IMR-90 (cell line): ENCODE results near the gene RHOG. TPM values are rescaled to one million over a fixed set of nuclear protein-coding genes. Genes with fewer than 3 reads are reported as not detected.

Experiments
- ATAC-seq: fragments of 200-7000 bp; cut with Tn5 transposase; 2 replicates; pipeline ENCODE4 v1.9.1; 2020; ENCODE audit warnings: low read depth, mild to moderate bottlenecking, moderate library complexity
- BruUV-seq: library from RNA; stranded (reverse); fragments of 400-500 nt; replicated peaks from 2 replicates; lab custom pipeline; 2021; lab: Mats Ljungman, UMichigan
- CTCF ChIA-PET: fragments of 300-600 bp; formaldehyde crosslinking; extraction: SDS; loops from one replicate; lab custom pipeline; 2021; ENCODE audit warnings: antibody characterized with exemption; lab: Yijun Ruan, JAX
- POLR2A ChIA-PET: fragments of 300-600 bp; sonication (Branson Sonifier 250); formaldehyde crosslinking; loops from one replicate; lab custom pipeline; 2022; ENCODE audit warnings: antibody characterized with exemption; ENCODE audit not compliant: unreplicated experiment; lab: Charles Lee
- DNase-seq: peaks from one replicate; pipeline ENCODE4 v3.0.0; 2013
- H2AFZ ChIP-seq: replicated peaks from 2 replicates; pipeline ENCODE3; 2013; ENCODE audit warnings: low read length, mild to moderate bottlenecking; ENCODE audit not compliant: poor library complexity
- H2AK5ac ChIP-seq: 2 replicates; pipeline ENCODE4 v1.6.1; 2013; ENCODE audit warnings: low read depth, low read length, inconsistent platforms
- H2AK9ac ChIP-seq: replicated peaks from 2 replicates; pipeline ENCODE3; 2013; ENCODE audit warnings: mild to moderate bottlenecking, low read depth, low read length, moderate library complexity; ENCODE audit not compliant: poor library complexity
- H2BK120ac ChIP-seq: 2 replicates; pipeline ENCODE4 v1.6.1; 2013; ENCODE audit warnings: low read depth, low read length, inconsistent platforms
- H2BK15ac ChIP-seq: 3 replicates; pipeline ENCODE4 v1.6.1; 2013; ENCODE audit warnings: low read depth, low read length, inconsistent platforms
- H2BK20ac ChIP-seq: 2 replicates; pipeline ENCODE4 v1.6.1; 2013; ENCODE audit warnings: low read depth, mild to moderate bottlenecking, inconsistent platforms, low read length, moderate library complexity
- H2BK5ac ChIP-seq: 2 replicates; pipeline ENCODE4 v1.6.1; 2013; ENCODE audit warnings: mild to moderate bottlenecking, low read depth, low read length, inconsistent platforms; ENCODE audit not compliant: poor library complexity, severe bottlenecking
- H3K14ac ChIP-seq: replicated peaks from 2 replicates; pipeline ENCODE4 v1.6.1; 2013; ENCODE audit warnings: low read depth, low read length, inconsistent platforms
- H3K18ac ChIP-seq: 2 replicates; pipeline ENCODE4 v1.6.1; 2013; ENCODE audit warnings: low read depth, low read length, control low read depth
- H3K23ac ChIP-seq: 2 replicates; pipeline ENCODE4 v1.6.1; 2013; ENCODE audit warnings: low read depth, low read length, inconsistent platforms
- H3K27ac ChIP-seq: 2 replicates; pipeline ENCODE4 v1.5.1; 2013; ENCODE audit warnings: mild to moderate bottlenecking, control low read depth, low read length; ENCODE audit not compliant: insufficient read depth
- H3K27me3 ChIP-seq: 2 replicates; pipeline ENCODE4 v1.6.1; 2013; ENCODE audit warnings: low read length; ENCODE audit not compliant: control insufficient read depth, insufficient read depth
- H3K36me3 ChIP-seq: 2 replicates; pipeline ENCODE4 v1.6.1; 2013; ENCODE audit warnings: low read length, mixed read lengths; ENCODE audit not compliant: control insufficient read depth, insufficient read depth
- H3K4ac ChIP-seq: 2 replicates; pipeline ENCODE4 v1.6.1; 2013; ENCODE audit warnings: low read depth, low read length, inconsistent platforms
- H3K4me1 ChIP-seq: 2 replicates; pipeline ENCODE4 v1.6.1; 2013; ENCODE audit warnings: low read length, mixed read lengths; ENCODE audit not compliant: control insufficient read depth, insufficient read depth
- H3K4me2 ChIP-seq: 2 replicates; pipeline ENCODE4 v1.6.1; 2013; ENCODE audit warnings: low read depth, mild to moderate bottlenecking, control low read depth, low read length, moderate library complexity
- H3K4me3 ChIP-seq: 2 replicates; pipeline ENCODE4 v1.5.1; 2013; ENCODE audit warnings: low read depth, mild to moderate bottlenecking, control low read depth, low read length, moderate library complexity; ENCODE audit not compliant: insufficient read depth
- H3K56ac ChIP-seq: 2 replicates; pipeline ENCODE4 v1.6.1; 2013; ENCODE audit warnings: low read length, inconsistent platforms; ENCODE audit not compliant: insufficient read depth; ENCODE audit errors: extremely low read depth
- H3K79me1 ChIP-seq, 2 experiments: 2 replicates each; pipeline ENCODE4 v1.6.1; 2013; ENCODE audit warnings: low read length in 2 of 2, inconsistent platforms in 1 of 2, low read depth in 1 of 2
- H3K9ac ChIP-seq: 2 replicates; pipeline ENCODE4 v1.6.1; 2013; ENCODE audit warnings: low read depth, low read length, control low read depth
- H3K9me1 ChIP-seq: 2 replicates; pipeline ENCODE4 v1.6.1; 2013; ENCODE audit warnings: low read length, inconsistent platforms; ENCODE audit not compliant: insufficient read depth
- H3K9me3 ChIP-seq: 2 replicates; pipeline ENCODE4 v1.6.1; 2013; ENCODE audit warnings: low read length; ENCODE audit not compliant: control insufficient read depth, insufficient read depth
- H4K20me1 ChIP-seq: 2 replicates; pipeline ENCODE4 v1.6.1; 2013; ENCODE audit warnings: low read length, inconsistent platforms; ENCODE audit not compliant: insufficient read depth
- H4K5ac ChIP-seq: 2 replicates; pipeline ENCODE4 v1.6.1; 2013; ENCODE audit warnings: mild to moderate bottlenecking, low read depth, low read length, control low read depth
- H4K8ac ChIP-seq, 2 experiments: 2 replicates each; pipeline ENCODE4 v1.6.1; 2013; ENCODE audit warnings: low read depth in 2 of 2, low read length in 2 of 2, control low read depth in 1 of 2, inconsistent platforms in 1 of 2
- H4K91ac ChIP-seq: 2 replicates; pipeline ENCODE4 v1.6.1; 2013; ENCODE audit warnings: low read depth, low read length, inconsistent platforms; ENCODE audit not compliant: insufficient read depth
- BHLHE40 ChIP-seq: fragments of 150-350 bp; IDR thresholded peaks from 2 replicates; pipeline ENCODE4 v1.6.1; 2016; ENCODE audit warnings: mild to moderate bottlenecking, low read depth, low read length
- CEBPB ChIP-seq: IDR thresholded peaks from 2 replicates; pipeline ENCODE4 v1.6.1; 2012; ENCODE audit warnings: low read depth, low read length, improper control_type of control experiment
- CHD1 ChIP-seq: IDR thresholded peaks from 2 replicates; pipeline ENCODE4 v1.6.1; 2012; ENCODE audit warnings: low read depth, low read length, improper control_type of control experiment
- FOS ChIP-seq: fragments of 150-350 bp; IDR thresholded peaks from 2 replicates; pipeline ENCODE4 v1.6.1; 2016; ENCODE audit warnings: low read depth, low read length
- MAFK ChIP-seq: IDR thresholded peaks from 2 replicates; pipeline ENCODE4 v1.6.1; 2012; ENCODE audit warnings: low read depth, low read length, improper control_type of control experiment
- MAZ ChIP-seq: IDR thresholded peaks from 2 replicates; pipeline ENCODE4 v1.6.1; 2012; ENCODE audit warnings: low read depth, mild to moderate bottlenecking, low read length, improper control_type of control experiment, moderate library complexity, borderline replicate concordance
- MXI1 ChIP-seq: IDR thresholded peaks from 2 replicates; pipeline ENCODE4 v1.6.1; 2012; ENCODE audit warnings: low read depth, mild to moderate bottlenecking, low read length, moderate library complexity, borderline replicate concordance
- NFE2L2 ChIP-seq: fragments of 150-350 bp; IDR thresholded peaks from 2 replicates; pipeline ENCODE4 v1.6.1; 2016; ENCODE audit warnings: low read depth, mild to moderate bottlenecking, low read length
- RAD21 ChIP-seq: IDR thresholded peaks from 2 replicates; pipeline ENCODE4 v1.6.1; 2012; ENCODE audit warnings: low read length, improper control_type of control experiment
- RCOR1 ChIP-seq: IDR thresholded peaks from 2 replicates; pipeline ENCODE4 v1.6.1; 2012; ENCODE audit warnings: mild to moderate bottlenecking, low read length, improper control_type of control experiment; ENCODE audit not compliant: insufficient replicate concordance
- RFX5 ChIP-seq: IDR thresholded peaks from 2 replicates; pipeline ENCODE4 v1.8.0; 2012; ENCODE audit warnings: low read depth, mild to moderate bottlenecking, low read length, moderate library complexity
- dilution Hi-C: fragments of 300-500 bp; cut with HindIII; formaldehyde crosslinking; loops from one replicate; pipeline ENCODE4 v1.14.3; 2018; ENCODE audit warnings: low sequenced_read_pairs; ENCODE audit not compliant: unreplicated experiment
- in situ Hi-C: fragments of 300-500 bp; cut with MboI; formaldehyde crosslinking; loops from 3 replicates; pipeline ENCODE4 v1.14.3; 2019; ENCODE audit warnings: low sequenced_read_pairs, inconsistent platforms, mixed read lengths
- intact Hi-C: fragments of 100-400 bp; cut with micrococcal nuclease; formaldehyde crosslinking; loops from 2 replicates; pipeline ENCODE4 v1.10.0; 2022
- polyA plus RNA-seq, 3 experiments: library from polyadenylated mRNA; depleted of rRNA; stranded (reverse); fragments of >200 nt; gene quantifications; 2 replicates each; pipeline ENCODE4 v1.2.3, GENCODE V29; 2012; ENCODE audit warnings: low replicate concordance in 1 of 3
- total RNA-seq: library from RNA; depleted of rRNA; stranded (reverse); fragments of >200 nt; gene quantifications from 2 replicates; pipeline ENCODE4 v1.2.3, GENCODE V29; 2012
- TF ChIP-seq, protein P1 (sequence below): conservative IDR thresholded peaks from 2 replicates; pipeline ENCODE4 v1.5.1; 2012; ENCODE audit warnings: mild to moderate bottlenecking, low read depth, low read length, improper control_type of control experiment
- TF ChIP-seq, protein P2 (sequence below): fragments of 150-350 bp; IDR thresholded peaks from 2 replicates; pipeline ENCODE4 v1.6.1; 2016; ENCODE audit warnings: low read depth, mild to moderate bottlenecking, low read length, moderate library complexity, borderline replicate concordance

RHOG gene
- total and polyA plus RNA-seq, 2 of the 4 experiments (the other 2 are of a cell fraction), result 16.3 to 114 TPM

- CTCF ChIA-PET, result no interaction called here
- TF ChIP-seq, protein P1, sequence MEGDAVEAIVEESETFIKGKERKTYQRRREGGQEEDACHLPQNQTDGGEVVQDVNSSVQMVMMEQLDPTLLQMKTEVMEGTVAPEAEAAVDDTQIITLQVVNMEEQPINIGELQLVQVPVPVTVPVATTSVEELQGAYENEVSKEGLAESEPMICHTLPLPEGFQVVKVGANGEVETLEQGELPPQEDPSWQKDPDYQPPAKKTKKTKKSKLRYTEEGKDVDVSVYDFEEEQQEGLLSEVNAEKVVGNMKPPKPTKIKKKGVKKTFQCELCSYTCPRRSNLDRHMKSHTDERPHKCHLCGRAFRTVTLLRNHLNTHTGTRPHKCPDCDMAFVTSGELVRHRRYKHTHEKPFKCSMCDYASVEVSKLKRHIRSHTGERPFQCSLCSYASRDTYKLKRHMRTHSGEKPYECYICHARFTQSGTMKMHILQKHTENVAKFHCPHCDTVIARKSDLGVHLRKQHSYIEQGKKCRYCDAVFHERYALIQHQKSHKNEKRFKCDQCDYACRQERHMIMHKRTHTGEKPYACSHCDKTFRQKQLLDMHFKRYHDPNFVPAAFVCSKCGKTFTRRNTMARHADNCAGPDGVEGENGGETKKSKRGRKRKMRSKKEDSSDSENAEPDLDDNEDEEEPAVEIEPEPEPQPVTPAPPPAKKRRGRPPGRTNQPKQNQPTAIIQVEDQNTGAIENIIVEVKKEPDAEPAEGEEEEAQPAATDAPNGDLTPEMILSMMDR, result no peak
- TF ChIP-seq FOS (no peak), BHLHE40 (no peak), CHD1 (no peak), NFE2L2 (no peak), RAD21 (no peak), MAFK (no peak), RFX5 (no peak), RCOR1 (no peak), MAZ (no peak), MXI1 (no peak), CEBPB (no peak)
- TF ChIP-seq, protein P2, sequence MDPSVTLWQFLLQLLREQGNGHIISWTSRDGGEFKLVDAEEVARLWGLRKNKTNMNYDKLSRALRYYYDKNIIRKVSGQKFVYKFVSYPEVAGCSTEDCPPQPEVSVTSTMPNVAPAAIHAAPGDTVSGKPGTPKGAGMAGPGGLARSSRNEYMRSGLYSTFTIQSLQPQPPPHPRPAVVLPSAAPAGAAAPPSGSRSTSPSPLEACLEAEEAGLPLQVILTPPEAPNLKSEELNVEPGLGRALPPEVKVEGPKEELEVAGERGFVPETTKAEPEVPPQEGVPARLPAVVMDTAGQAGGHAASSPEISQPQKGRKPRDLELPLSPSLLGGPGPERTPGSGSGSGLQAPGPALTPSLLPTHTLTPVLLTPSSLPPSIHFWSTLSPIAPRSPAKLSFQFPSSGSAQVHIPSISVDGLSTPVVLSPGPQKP, result no peak
- Histone ChIP-seq H4K8ac (no peak overlapping the region), H3K27ac (no peak overlapping the region), H2AFZ (no peak overlapping the region), H2BK5ac (no peak overlapping the region), H3K36me3 (no peaks in the 10 kb centered on the region), H3K27me3 (no peaks in the 10 kb centered on the region), H3K4me3 (no peak overlapping the region), H2BK120ac (no peak overlapping the region), H3K79me1 (peaks cover 17 to 30% of the 10 kb centered on the region in 2 experiments), H3K4ac (no peak overlapping the region), H3K23ac (no peak overlapping the region), H3K9me1 (no peaks in the 10 kb centered on the region; the same call in 1 of the 2 replicates), H3K4me1 (peaks cover 2% of the 10 kb centered on the region), H3K4me2 (no peak overlapping the region), H3K9ac (no peak overlapping the region), H2BK20ac (no peak overlapping the region), H3K18ac (no peak overlapping the region), H3K9me3 (no peaks in the 10 kb centered on the region), H4K5ac (no peak overlapping the region), H2AK9ac (no peak overlapping the region), H3K14ac (no peak overlapping the region), H3K56ac (no peak overlapping the region), H2AK5ac (no peak overlapping the region), H4K91ac (no peak overlapping the region), H4K20me1 (no peaks in the 10 kb centered on the region), H2BK15ac (no peak overlapping the region)
- POLR2A ChIA-PET, result no interaction called here
- DNase-seq, result no peak
- ATAC-seq, result no peak
- dilution Hi-C loops (no loop called here), in situ Hi-C loops (no loop called here), intact Hi-C loops (no loop called here)
- BruUV-seq, result no TSS peak
Observed at GRCh38 chr11:3888876-3889275, 48.1 kb upstream of the RHOG start.
